A673 (cell line): Measurements from ENCODE around the gene FUBP3. TPM values are rescaled to one million over a fixed set of nuclear protein-coding genes. Genes with fewer than 3 reads are reported as not detected.
"Not testable (repeated sequence)": the region's sequence is repeated elsewhere in the genome, so short reads cannot be mapped to it uniquely, and the experiment has no call there.

Experiments used
- BruUV-seq: library from RNA; stranded (reverse); fragments of 400-500 nt; replicated peaks from 2 replicates; lab custom pipeline; 2021; lab: Mats Ljungman, UMichigan
- CTCF ChIA-PET: fragments of 300-600 bp; sonication (Branson Sonifier 250); formaldehyde crosslinking; loops from one replicate; lab custom pipeline; 2022; ENCODE audit warnings: antibody characterized with exemption; lab: Charles Lee
- POLR2A ChIA-PET: fragments of 300-600 bp; sonication (Branson Sonifier 250); formaldehyde crosslinking; loops from one replicate; lab custom pipeline; 2022; ENCODE audit warnings: antibody characterized with exemption; ENCODE audit not compliant: low non-redundant PET; lab: Charles Lee
- DNase-seq: peaks from one replicate; pipeline ENCODE4 v3.0.0-alpha.2; 2015; ENCODE audit warnings: low spot score
- H3K27ac ChIP-seq: fragments of 200-600 bp; sonication (generic); 2 replicates; pipeline ENCODE4 v1.5.1; 2016; ENCODE audit warnings: mixed run types, low read depth, mild to moderate bottlenecking, mixed read lengths, antibody characterized with exemption, low read length; ENCODE audit not compliant: poor library complexity, severe bottlenecking
- H3K27me3 ChIP-seq: fragments of 200-600 bp; sonication (generic); replicated peaks from 2 replicates; pipeline ENCODE4 v1.6.1; 2017; ENCODE audit warnings: mixed run types, low read depth, mild to moderate bottlenecking, mixed read lengths, antibody characterized with exemption, low read length; ENCODE audit not compliant: insufficient read depth, poor library complexity
- H3K36me3 ChIP-seq: fragments of 200-600 bp; sonication (generic); 2 replicates; pipeline ENCODE4 v1.6.1; 2016; ENCODE audit warnings: mixed run types, mild to moderate bottlenecking, mixed read lengths, antibody characterized with exemption, low read length; ENCODE audit not compliant: insufficient read depth, poor library complexity, severe bottlenecking
- H3K4me1 ChIP-seq: fragments of 200-600 bp; sonication (generic); 2 replicates; pipeline ENCODE4 v1.6.1; 2017; ENCODE audit warnings: mixed run types, mild to moderate bottlenecking, mixed read lengths, antibody characterized with exemption, low read length; ENCODE audit not compliant: insufficient read depth, poor library complexity, severe bottlenecking
- H3K4me3 ChIP-seq: fragments of 200-600 bp; sonication (generic); 2 replicates; pipeline ENCODE4 v1.5.1; 2016; ENCODE audit warnings: low read depth, mixed run types, mild to moderate bottlenecking, mixed read lengths, low read length; ENCODE audit not compliant: poor library complexity, severe bottlenecking
- H3K9me3 ChIP-seq: fragments of 200-600 bp; sonication (generic); 2 replicates; pipeline ENCODE4 v1.6.1; 2016; ENCODE audit warnings: mixed run types, low read depth, mild to moderate bottlenecking, mixed read lengths, antibody characterized with exemption, low read length; ENCODE audit not compliant: poor library complexity, severe bottlenecking
- CTCF ChIP-seq: fragments of 300-800, 200-600 bp; sonication (generic); conservative IDR thresholded peaks from 2 replicates; pipeline ENCODE4 v1.5.1; 2017; ENCODE audit warnings: low read depth, mild to moderate bottlenecking, antibody characterized with exemption, low read length, moderate library complexity, mixed read lengths
- EZH2 ChIP-seq: fragments of 200-600 bp; sonication (generic); IDR thresholded peaks from 2 replicates; pipeline ENCODE4 v1.6.1; 2017; ENCODE audit warnings: borderline replicate concordance, low read depth, mild to moderate bottlenecking, mixed read lengths, antibody characterized with exemption, low read length; ENCODE audit not compliant: poor library complexity, severe bottlenecking
- intact Hi-C: fragments of 100-400 bp; cut with micrococcal nuclease; formaldehyde crosslinking; loops from one replicate; pipeline ENCODE4 v1.10.0; 2022; ENCODE audit not compliant: unreplicated experiment
- total RNA-seq: library from RNA; stranded (reverse); gene quantifications from 2 replicates; pipeline ENCODE4 v1.2.3, GENCODE V29; 2021

The FUBP3 gene
- total RNA-seq, 1 experiment from 2014 or later = 80.4 TPM

- Histone ChIP-seq H3K36me3 (no peaks in the 10 kb centered on the region), H3K4me1 (peaks cover 13% of the 10 kb centered on the region), H3K27ac (no peak overlapping the region), H3K27me3 (peaks cover 5% of the 10 kb centered on the region), H3K4me3 (peak overlapping the region; percentile 55), H3K9me3 (no peaks in the 10 kb centered on the region)
- intact Hi-C loops = loop anchor here (1.0 kb wide), 1 partner anchor 221 kb away; no protein-coding TSS in a partner anchor
- ChIA-PET CTCF (interaction anchor here (0.5 to 1.7 kb wide), 8 partner anchors 11 to 675 kb away, joined by 3 to 8 read pairs (median 5); partner anchors contain the start of gene EXOSC2), POLR2A (no interaction called here)
- TF ChIP-seq EZH2 (no peak), CTCF (peak; percentile 91)
- BruUV-seq = no TSS peak
- peak; percentile 83 for DNase-seq
Measured at GRCh38 chr9:130682421-130683121, 103.2 kb downstream of the FUBP3 start.

DNA sequence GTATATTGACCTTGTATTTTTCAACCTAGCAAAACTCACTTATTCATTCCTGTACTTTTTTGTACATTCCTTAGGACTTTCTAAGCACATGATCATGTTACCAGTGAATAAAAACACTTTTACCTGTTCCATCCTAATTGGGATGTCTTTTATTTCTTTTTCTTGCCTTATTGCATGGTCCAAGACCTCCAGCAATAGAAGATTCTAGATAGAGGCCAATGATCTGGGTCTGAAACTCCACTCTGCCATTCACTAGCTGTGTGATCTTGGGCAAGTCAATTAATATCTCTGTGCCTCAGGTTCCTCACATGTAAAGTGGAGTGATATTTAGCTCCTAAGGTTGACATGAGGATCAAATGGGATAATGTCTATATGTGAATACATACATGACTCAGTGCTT lies 105.7 kb downstream of the FUBP3 start:
- H3K27me3 ChIP-seq = peaks cover 5% of the 10 kb centered on the region
- H3K4me3 ChIP-seq = no peak overlapping the region
- H3K9me3 ChIP-seq = no peaks in the 10 kb centered on the region
- no peak overlapping the region for H3K27ac ChIP-seq
- BruUV-seq = no TSS peak
- ChIA-PET POLR2A (no interaction called here), CTCF (interaction anchor here (0.6 to 0.8 kb wide), 2 partner anchors 219 to 1518 kb away, joined by 3 to 6 read pairs; no protein-coding TSS in a partner anchor)
- TF ChIP-seq CTCF (no peak), EZH2 (no peak)
- H3K4me1 ChIP-seq = peaks cover 13% of the 10 kb centered on the region
- DNase-seq = no peak
- no peaks in the 10 kb centered on the region for H3K36me3 ChIP-seq
- intact Hi-C loops = no loop called here

DNA sequence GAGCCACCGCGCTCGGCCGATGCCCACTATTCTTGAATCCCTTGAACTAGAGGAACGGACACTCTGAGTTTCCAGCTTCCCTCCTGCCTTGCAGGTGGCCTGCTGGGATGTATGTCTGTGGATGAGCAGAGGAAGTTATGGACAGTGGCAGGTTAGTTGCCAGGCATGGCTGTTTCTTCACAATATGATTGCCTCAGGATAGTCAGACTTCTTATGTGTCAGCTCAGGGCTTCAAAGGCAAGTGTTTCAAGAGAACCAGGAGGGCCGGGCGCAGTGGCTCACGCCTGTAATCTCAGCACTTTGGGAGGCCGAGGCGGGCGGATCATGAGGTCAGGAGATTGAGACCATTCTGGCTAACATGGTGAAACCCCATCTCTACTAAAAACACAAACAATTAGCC lies 106.6 kb downstream of the FUBP3 start:
- H3K4me1 ChIP-seq = peaks cover 14% of the 10 kb centered on the region
- H3K4me3 ChIP-seq, intact Hi-C loops, DNase-seq, H3K36me3 ChIP-seq, H3K27me3 ChIP-seq, H3K27ac ChIP-seq, H3K9me3 ChIP-seq, BruUV-seq: not testable (repeated sequence)
- ChIA-PET POLR2A (interaction anchor here (0.6 to 0.7 kb wide), 2 partner anchors 122 to 233 kb away, joined by 5 to 15 read pairs; no protein-coding TSS in a partner anchor), CTCF (interaction anchor here (0.6 to 0.8 kb wide), 2 partner anchors 220 to 948 kb away, joined by 3 to 7 read pairs; no protein-coding TSS in a partner anchor)

- H3K4me1 ChIP-seq = peaks cover 4% of the 10 kb centered on the region
- ChIA-PET POLR2A (no interaction called here), CTCF (no interaction called here)
- DNase-seq = no peak
- TF ChIP-seq EZH2 (no peak), CTCF (no peak)
- no peaks in the 10 kb centered on the region for H3K27me3 ChIP-seq
- intact Hi-C loops = no loop called here
- BruUV-seq = no TSS peak
- H3K27ac ChIP-seq = no peak overlapping the region
- H3K9me3 ChIP-seq = no peaks in the 10 kb centered on the region
- H3K36me3 ChIP-seq = no peaks in the 10 kb centered on the region
- no peak overlapping the region for H3K4me3 ChIP-seq
Measured at GRCh38 chr9:130687615-130688014, 108.2 kb downstream of the FUBP3 start.
